Globus pallidus (tissue), 1 donor: Measurements from ENCODE around the gene DNAJB2.
"Not testable (repeated sequence)": the region's sequence is repeated elsewhere in the genome, so short reads cannot be mapped to it uniquely, and the experiment has no call there.

Experiments used
- DNase-seq: peaks from one replicate; pipeline ENCODE4 v3.0.0-alpha.2; 2015; ENCODE audit warnings: low spot score

The DNAJB2 gene

GRCh38 chr2:219258942-219259341, 20.2 kb upstream of the DNAJB2 start:
- DNase-seq, result not testable (repeated sequence)

- DNase-seq, result no peak
Measured at GRCh38 chr2:219261024-219261855, 17.9 kb upstream of the DNAJB2 start.

- DNase-seq, result no peak
Measured at GRCh38 chr2:219266232-219266631, 12.9 kb upstream of the DNAJB2 start.

GRCh38 chr2:219266886-219267285, 12.3 kb upstream of the DNAJB2 start:
- DNase-seq, result no peak

- DNase-seq, result no peak
Measured at GRCh38 chr2:219268294-219268693, 10.9 kb upstream of the DNAJB2 start.

- no peak for DNase-seq
Measured at GRCh38 chr2:219269362-219270054, 9.7 kb upstream of the DNAJB2 start.

GRCh38 chr2:219270055-219270372, 9.2 kb upstream of the DNAJB2 start:
- DNase-seq, result no peak

- no peak for DNase-seq
Measured at GRCh38 chr2:219271021-219271420, 8.1 kb upstream of the DNAJB2 start.

GRCh38 chr2:219272356-219272755, 6.8 kb upstream of the DNAJB2 start:
- no peak for DNase-seq

GRCh38 chr2:219272995-219273394, 6.2 kb upstream of the DNAJB2 start:
- no peak for DNase-seq

- no peak for DNase-seq
Measured at GRCh38 chr2:219273937-219274336, 5.2 kb upstream of the DNAJB2 start.

GRCh38 chr2:219274361-219274921, 4.7 kb upstream of the DNAJB2 start:
- DNase-seq, result no peak

GRCh38 chr2:219277703-219278654, 1.2 kb upstream of the DNAJB2 start:
- DNase-seq, result peak; percentile 83

- no peak for DNase-seq
Measured at GRCh38 chr2:219278655-219279150, 463 bp upstream of the DNAJB2 start.

GRCh38 chr2:219279916-219280516, 850 bp downstream of the DNAJB2 start:
- DNase-seq, result no peak

GRCh38 chr2:219280651-219281050, 1.5 kb downstream of the DNAJB2 start:
- no peak for DNase-seq

- DNase-seq, result no peak
Measured at GRCh38 chr2:219281588-219281987, 2.4 kb downstream of the DNAJB2 start.

- peak; percentile 91 for DNase-seq
Measured at GRCh38 chr2:219282375-219282774, 3.2 kb downstream of the DNAJB2 start.

- DNase-seq, result no peak
Measured at GRCh38 chr2:219282943-219283581, 3.9 kb downstream of the DNAJB2 start.

GRCh38 chr2:219284501-219285372, 5.6 kb downstream of the DNAJB2 start:
- no peak for DNase-seq
